H1 (cell line): ENCODE data around the gene MMP3.

Experiments
- CTCF ChIP-seq, 3 experiments: IDR thresholded peaks; 1 replicate in 2 of 3; 2 replicates in 1 of 3; pipeline versions ENCODE4 v1.5.1 to v1.6.1; 2011; ENCODE audit warnings: low read length in 3 of 3, mild to moderate bottlenecking in 3 of 3, inconsistent platforms in 2 of 3, low read depth in 1 of 3, moderate library complexity in 1 of 3; ENCODE audit not compliant: insufficient read depth in 1 of 3; ENCODE audit errors: control extremely low read depth in 1 of 3
- MAFK ChIP-seq: IDR thresholded peaks from 2 replicates; pipeline ENCODE4 v1.6.1; 2012; ENCODE audit warnings: low read depth, mild to moderate bottlenecking, improper control_type of control experiment, low read length
- MAX ChIP-seq: IDR thresholded peaks from 2 replicates; pipeline ENCODE4 v1.6.1; 2012; ENCODE audit warnings: inconsistent platforms
- POLR2A ChIP-seq, 2 experiments: IDR thresholded peaks; 1 replicate in 1 of 2; 2 replicates in 1 of 2; pipeline ENCODE4 v1.6.1; 2011; ENCODE audit warnings: low read depth in 2 of 2, low read length in 2 of 2, mild to moderate bottlenecking in 2 of 2; ENCODE audit errors: control extremely low read depth in 1 of 2
- SIN3A ChIP-seq, 2 experiments: IDR thresholded peaks in 1 of 2; conservative IDR thresholded peaks in 1 of 2; 2 replicates each; pipeline ENCODE4 v1.6.1; 2011 to 2012; ENCODE audit warnings: low read length in 2 of 2, improper control_type of control experiment in 1 of 2, low read depth in 1 of 2, mild to moderate bottlenecking in 1 of 2

- no peak for TF ChIP-seq CTCF (IDR thresholded peaks at IDR 0.05; ENCODE audit: control extremely low read depth in 1 of 3, insufficient read depth in 1 of 3, low read depth in 1 of 3, low read length in 3 of 3)
- no peak for TF ChIP-seq SIN3A (conservative IDR thresholded peaks at IDR 0.05 in 1 of 2, IDR thresholded peaks at IDR 0.05 in 1 of 2; ENCODE audit: low read depth in 1 of 2, low read length in 2 of 2)
- no peak for TF ChIP-seq MAX
- no peak for TF ChIP-seq MAFK
- no peak for TF ChIP-seq POLR2A (IDR thresholded peaks at IDR 0.05; ENCODE audit: control extremely low read depth in 1 of 2, low read depth in 2 of 2, low read length in 2 of 2)
Measured at GRCh38 chr11:102830001-102830727, 13.2 kb downstream of the MMP3 start.
